H9 (cell line): Measurements from ENCODE around the gene DENND6A. TPM values are rescaled to one million over a fixed set of nuclear protein-coding genes. Genes with fewer than 3 reads are reported as not detected.

ENCODE experiments used
- DNase-seq: peaks from one replicate; pipeline ENCODE4 v3.0.0-alpha.2; 2017
- H2AFZ ChIP-seq: one replicate; pipeline ENCODE4 v1.6.1; 2013; ENCODE audit warnings: mild to moderate bottlenecking, low read length, control low read depth, moderate library complexity
- H2AK5ac ChIP-seq: 2 replicates; pipeline ENCODE4 v1.6.1; 2013; ENCODE audit warnings: low read length, control low read depth, mixed read lengths; ENCODE audit not compliant: insufficient read length
- H2BK120ac ChIP-seq: one replicate; pipeline ENCODE4 v1.6.1; 2013; ENCODE audit warnings: low read depth, mild to moderate bottlenecking, low read length, control low read depth, inconsistent platforms; ENCODE audit not compliant: poor library complexity, severe bottlenecking
- H2BK12ac ChIP-seq: 2 replicates; pipeline ENCODE4 v1.6.1; 2013; ENCODE audit warnings: low read length, control low read depth, mixed read lengths, low read depth; ENCODE audit not compliant: insufficient read length
- H2BK15ac ChIP-seq: 2 replicates; pipeline ENCODE4 v1.6.1; 2013; ENCODE audit warnings: low read depth, low read length, control low read depth
- H2BK20ac ChIP-seq: one replicate; pipeline ENCODE4 v1.6.1; 2013; ENCODE audit warnings: low read depth, mild to moderate bottlenecking, low read length, control low read depth, inconsistent platforms; ENCODE audit not compliant: poor library complexity, severe bottlenecking
- H2BK5ac ChIP-seq: 2 replicates; pipeline ENCODE4 v1.6.1; 2013; ENCODE audit warnings: low read length, control low read depth, mixed read lengths; ENCODE audit not compliant: insufficient read length
- H3K14ac ChIP-seq: 2 replicates; pipeline ENCODE4 v1.6.1; 2013; ENCODE audit warnings: low read length, control low read depth; ENCODE audit not compliant: insufficient read depth
- H3K18ac ChIP-seq: 2 replicates; pipeline ENCODE4 v1.6.1; 2013; ENCODE audit warnings: low read depth, mild to moderate bottlenecking, mixed read lengths, low read length, control low read depth; ENCODE audit not compliant: insufficient read length
- H3K23ac ChIP-seq: 2 replicates; pipeline ENCODE4 v1.6.1; 2013; ENCODE audit warnings: low read length, control low read depth, mixed read lengths, low read depth; ENCODE audit not compliant: insufficient read length
- H3K23me2 ChIP-seq: 2 replicates; pipeline ENCODE4 v1.6.1; 2013; ENCODE audit warnings: low read depth, mild to moderate bottlenecking, mixed read lengths, low read length, control low read depth; ENCODE audit not compliant: insufficient read length, poor library complexity, severe bottlenecking
- H3K27ac ChIP-seq: 2 replicates; pipeline ENCODE4 v1.5.1; 2013; ENCODE audit warnings: low read length, control low read depth, mixed read lengths, low read depth; ENCODE audit not compliant: insufficient read length
- H3K27me3 ChIP-seq: 2 replicates; pipeline ENCODE4 v1.6.1; 2013; ENCODE audit warnings: low read length, control low read depth, inconsistent platforms; ENCODE audit not compliant: insufficient read depth
- H3K4ac ChIP-seq: 2 replicates; pipeline ENCODE4 v1.6.1; 2013; ENCODE audit warnings: low read depth, mild to moderate bottlenecking, control low read depth, inconsistent platforms, low read length, moderate library complexity
- H3K4me1 ChIP-seq: 2 replicates; pipeline ENCODE4 v1.6.1; 2013; ENCODE audit warnings: low read length, control low read depth, inconsistent platforms; ENCODE audit not compliant: insufficient read depth
- H3K4me2 ChIP-seq: 2 replicates; pipeline ENCODE4 v1.6.1; 2013; ENCODE audit warnings: low read length, control low read depth, mixed read lengths; ENCODE audit not compliant: insufficient read length, insufficient read depth
- H3K56ac ChIP-seq: 2 replicates; pipeline ENCODE4 v1.6.1; 2013; ENCODE audit warnings: low read depth, mild to moderate bottlenecking, mixed read lengths, low read length, control low read depth; ENCODE audit not compliant: insufficient read length
- H3K79me1 ChIP-seq: 2 replicates; pipeline ENCODE4 v1.6.1; 2013; ENCODE audit warnings: low read depth, mild to moderate bottlenecking, moderate library complexity, low read length, control low read depth, inconsistent platforms; ENCODE audit not compliant: insufficient read depth, poor library complexity, severe bottlenecking
- H3K79me2 ChIP-seq: 2 replicates; pipeline ENCODE4 v1.6.1; 2013; ENCODE audit warnings: low read length, control low read depth, inconsistent platforms; ENCODE audit not compliant: insufficient read depth
- H3K9ac ChIP-seq: 2 replicates; pipeline ENCODE4 v1.6.1; 2013; ENCODE audit warnings: low read length, control low read depth, mixed read lengths; ENCODE audit not compliant: insufficient read length; ENCODE audit errors: extremely low read depth
- H3K9me3 ChIP-seq: one replicate; pipeline ENCODE4 v1.6.1; 2013; ENCODE audit warnings: low read depth, low read length, inconsistent platforms; ENCODE audit not compliant: control insufficient read depth
- H3T11ph ChIP-seq: one replicate; pipeline ENCODE4 v1.6.1; 2013; ENCODE audit warnings: mild to moderate bottlenecking, low read length, control low read depth, inconsistent platforms
- H4K20me1 ChIP-seq: one replicate; pipeline ENCODE4 v1.6.1; 2013; ENCODE audit not compliant: control insufficient read depth, insufficient read length, insufficient read depth
- H4K5ac ChIP-seq: 2 replicates; pipeline ENCODE4 v1.6.1; 2013; ENCODE audit warnings: low read depth, mild to moderate bottlenecking, mixed read lengths, low read length, control low read depth; ENCODE audit not compliant: insufficient read length
- H4K8ac ChIP-seq: replicated peaks from 2 replicates; pipeline ENCODE4 v1.6.1; 2013; ENCODE audit warnings: low read length, control low read depth, mixed read lengths, low read depth; ENCODE audit not compliant: insufficient read length
- H4K91ac ChIP-seq: 2 replicates; pipeline ENCODE4 v1.6.1; 2013; ENCODE audit warnings: low read depth, mild to moderate bottlenecking, moderate library complexity, mixed read lengths, low read length, control low read depth; ENCODE audit not compliant: insufficient read length
- H3K27ac Mint-ChIP-seq, 3 experiments: 2 replicates in 2 of 3; 3 replicates in 1 of 3; pipeline ENCODE4 v1.8.0; 2020 to 2021; ENCODE audit warnings: mixed read lengths in 3 of 3, mild to moderate bottlenecking in 1 of 3, moderate library complexity in 1 of 3
- H3K27me3 Mint-ChIP-seq: 2 replicates; pipeline ENCODE4 v1.8.0; 2021; ENCODE audit warnings: low read depth, mild to moderate bottlenecking, moderate library complexity, mixed read lengths
- H3K36me3 Mint-ChIP-seq, 3 experiments: 2 replicates in 2 of 3; 3 replicates in 1 of 3; pipeline ENCODE4 v1.8.0; 2020 to 2021; ENCODE audit warnings: low read depth in 3 of 3, mixed read lengths in 3 of 3; ENCODE audit not compliant: insufficient read depth in 1 of 3
- H3K4me1 Mint-ChIP-seq, 2 experiments: 2 replicates each; pipeline ENCODE4 v1.8.0; 2020; ENCODE audit warnings: mixed read lengths in 2 of 2
- H3K4me3 Mint-ChIP-seq, 2 experiments: 2 replicates in 1 of 2; 3 replicates in 1 of 2; pipeline ENCODE4 v1.8.0; 2020 to 2021; ENCODE audit warnings: mild to moderate bottlenecking in 2 of 2, mixed read lengths in 2 of 2, moderate library complexity in 1 of 2
- H3K9me3 Mint-ChIP-seq, 2 experiments: 2 replicates in 1 of 2; 3 replicates in 1 of 2; pipeline ENCODE4 v1.8.0; 2020; ENCODE audit warnings: mild to moderate bottlenecking in 2 of 2, mixed read lengths in 2 of 2, moderate library complexity in 1 of 2
- CTCF ChIP-seq: fragments of 200-600 bp; sonication (generic); conservative IDR thresholded peaks from 3 replicates; pipeline ENCODE4 v1.8.0; 2021; ENCODE audit warnings: antibody characterized with exemption, mild to moderate bottlenecking
- WGBS: extraction: QIAGEN DNeasy Blood & Tissue Kit; methylation state at CpG from one replicate; pipeline ENCODE4 v1.1.7; 2013; ENCODE audit warnings: missing lambda C conversion rate, low lambda C conversion rate, mixed read lengths; ENCODE audit not compliant: insufficient read length; ENCODE audit errors: extremely low coverage; 5-methylcytosine and 5-hydroxymethylcytosine counted together
- total RNA-seq: library from RNA; stranded (reverse); gene quantifications from 2 replicates; pipeline ENCODE4 v1.2.1, GENCODE V29; 2021

Gene DENND6A
- total RNA-seq, 1 experiment from 2014 or later = 13.2 TPM

GRCh38 chr3:57659004-57659673 lies 33.7 kb downstream of the DENND6A start:
- H3K56ac ChIP-seq = no peak overlapping the region
- peaks cover 1 to 32% (median 17%) of the 10 kb centered on the region in 3 experiments; a peak in 5 of 7 replicates for H3K36me3 Mint-ChIP-seq
- no peak overlapping the region for H3K14ac ChIP-seq
- H3K23me2 ChIP-seq = no peaks in the 10 kb centered on the region
- no peaks in the 10 kb centered on the region for H3K79me1 ChIP-seq
- peaks cover 17% of the 10 kb centered on the region in 2 experiments for H3K4me1 Mint-ChIP-seq
- no peak overlapping the region for H2BK12ac ChIP-seq
- H3K9ac ChIP-seq = no peak overlapping the region
- no peak overlapping the region for H3K4me3 Mint-ChIP-seq
- peak overlapping the region; percentile 6 to 78 (median 72); a peak in 6 of 7 replicates for H3K27ac Mint-ChIP-seq
- no peak overlapping the region for H4K5ac ChIP-seq
- no peaks in the 10 kb centered on the region for H3K27me3 Mint-ChIP-seq
- H3K4ac ChIP-seq = no peak overlapping the region
- no peak overlapping the region for H2BK120ac ChIP-seq
- no peak for TF ChIP-seq CTCF
- no peaks in the 10 kb centered on the region for H3K27me3 ChIP-seq
- H2BK15ac ChIP-seq = no peak overlapping the region
- no peaks in the 10 kb centered on the region for H3K4me1 ChIP-seq
- no peak overlapping the region for H4K91ac ChIP-seq
- H3K27ac ChIP-seq = peak overlapping the region; percentile 9
- no peak overlapping the region for H2BK5ac ChIP-seq
- no peaks in the 10 kb centered on the region for H4K20me1 ChIP-seq
- no CpG with 5 or more reads among the region's 1 CpG for WGBS
- H3K23ac ChIP-seq = no peak overlapping the region
- no peak overlapping the region for H3T11ph ChIP-seq
- H2BK20ac ChIP-seq = no peak overlapping the region
- DNase-seq = no peak
- H3K79me2 ChIP-seq = no peaks in the 10 kb centered on the region
- no peaks in the 10 kb centered on the region; a peak in 1 of 5 replicates for H3K9me3 Mint-ChIP-seq
- H3K9me3 ChIP-seq = no peaks in the 10 kb centered on the region
- H2AFZ ChIP-seq = no peak overlapping the region
- no peak overlapping the region for H3K18ac ChIP-seq
- no peak overlapping the region for H3K4me2 ChIP-seq
- no peak overlapping the region for H4K8ac ChIP-seq
- no peak overlapping the region for H2AK5ac ChIP-seq
